ENCODE measurements around the gene SCYL3. TPM values are rescaled to one million over a fixed set of nuclear protein-coding genes. Genes with fewer than 3 reads are reported as not detected.

SCYL3 gene
- total and polyA plus RNA-seq, 2 of the 13 experiments (the other 11 are each of a cell fraction or from before 2014, with no cell fraction given) = 3.3 to 4.9 TPM

DNA sequence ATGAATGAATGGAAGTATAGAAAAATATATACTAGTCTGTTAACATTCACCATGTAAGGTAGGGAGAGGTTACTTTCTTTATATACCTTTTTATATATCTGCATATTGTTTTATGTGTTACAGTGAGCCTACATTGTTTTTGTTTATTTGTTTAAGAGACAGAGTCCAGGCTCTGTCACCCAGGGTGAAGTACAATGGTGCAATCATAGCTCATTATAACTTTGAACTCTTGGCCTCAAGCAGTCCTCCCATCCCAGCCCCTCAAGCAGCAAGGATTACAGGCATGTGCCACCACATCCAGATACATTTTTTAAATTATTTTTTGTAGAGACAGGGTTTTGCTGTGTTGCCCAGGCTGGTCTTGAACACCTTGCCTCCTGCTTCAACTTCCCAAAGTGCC lies 7.4 kb upstream of the SCYL3 start (continued):
- no peak for TF ChIP-seq ZNF225 (CRISPR knock-in tag; IDR thresholded peaks at IDR 0.05)
- no peak for TF ChIP-seq ZNF12 (CRISPR knock-in tag; IDR thresholded peaks at IDR 0.05)
- TF ChIP-seq RARA (CRISPR knock-in tag; IDR thresholded peaks at IDR 0.05) = peak; percentile 53
- peak; percentile 34; the same call in 1 of the 2 replicates for TF ChIP-seq NR2F6 (IDR thresholded peaks at IDR 0.05)
- TF ChIP-seq NR2F6 (CRISPR knock-in tag; IDR thresholded peaks at IDR 0.05) = no peak
- no peak for TF ChIP-seq ZNF614 (CRISPR knock-in tag; IDR thresholded peaks at IDR 0.05; ENCODE audit: borderline replicate concordance)
- TF ChIP-seq ZNF256 (CRISPR knock-in tag; conservative IDR thresholded peaks at IDR 0.05) = no peak
- no peak for TF ChIP-seq ZNF556 (CRISPR knock-in tag; IDR thresholded peaks at IDR 0.05; ENCODE audit: borderline replicate concordance)
- TF ChIP-seq, protein P1, sequence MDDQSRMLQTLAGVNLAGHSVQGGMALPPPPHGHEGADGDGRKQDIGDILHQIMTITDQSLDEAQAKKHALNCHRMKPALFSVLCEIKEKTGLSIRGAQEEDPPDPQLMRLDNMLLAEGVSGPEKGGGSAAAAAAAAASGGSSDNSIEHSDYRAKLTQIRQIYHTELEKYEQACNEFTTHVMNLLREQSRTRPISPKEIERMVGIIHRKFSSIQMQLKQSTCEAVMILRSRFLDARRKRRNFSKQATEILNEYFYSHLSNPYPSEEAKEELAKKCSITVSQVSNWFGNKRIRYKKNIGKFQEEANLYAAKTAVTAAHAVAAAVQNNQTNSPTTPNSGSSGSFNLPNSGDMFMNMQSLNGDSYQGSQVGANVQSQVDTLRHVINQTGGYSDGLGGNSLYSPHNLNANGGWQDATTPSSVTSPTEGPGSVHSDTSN (CRISPR knock-in tag; IDR thresholded peaks at IDR 0.05; ENCODE audit: borderline replicate concordance) = no peak
- no peak for TF ChIP-seq ZNF652 (CRISPR knock-in tag; IDR thresholded peaks at IDR 0.05; ENCODE audit: borderline replicate concordance, low read depth)
- TF ChIP-seq ZNF563 (CRISPR knock-in tag; IDR thresholded peaks at IDR 0.05) = no peak
- TF ChIP-seq, protein P2, sequence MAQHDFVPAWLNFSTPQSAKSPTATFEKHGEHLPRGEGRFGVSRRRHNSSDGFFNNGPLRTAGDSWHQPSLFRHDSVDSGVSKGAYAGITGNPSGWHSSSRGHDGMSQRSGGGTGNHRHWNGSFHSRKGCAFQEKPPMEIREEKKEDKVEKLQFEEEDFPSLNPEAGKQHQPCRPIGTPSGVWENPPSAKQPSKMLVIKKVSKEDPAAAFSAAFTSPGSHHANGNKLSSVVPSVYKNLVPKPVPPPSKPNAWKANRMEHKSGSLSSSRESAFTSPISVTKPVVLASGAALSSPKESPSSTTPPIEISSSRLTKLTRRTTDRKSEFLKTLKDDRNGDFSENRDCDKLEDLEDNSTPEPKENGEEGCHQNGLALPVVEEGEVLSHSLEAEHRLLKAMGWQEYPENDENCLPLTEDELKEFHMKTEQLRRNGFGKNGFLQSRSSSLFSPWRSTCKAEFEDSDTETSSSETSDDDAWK (CRISPR knock-in tag; IDR thresholded peaks at IDR 0.05) = no peak
- TF ChIP-seq ATM (IDR thresholded peaks at IDR 0.05; ENCODE audit: borderline replicate concordance) = no peak
- TF ChIP-seq, protein P3, sequence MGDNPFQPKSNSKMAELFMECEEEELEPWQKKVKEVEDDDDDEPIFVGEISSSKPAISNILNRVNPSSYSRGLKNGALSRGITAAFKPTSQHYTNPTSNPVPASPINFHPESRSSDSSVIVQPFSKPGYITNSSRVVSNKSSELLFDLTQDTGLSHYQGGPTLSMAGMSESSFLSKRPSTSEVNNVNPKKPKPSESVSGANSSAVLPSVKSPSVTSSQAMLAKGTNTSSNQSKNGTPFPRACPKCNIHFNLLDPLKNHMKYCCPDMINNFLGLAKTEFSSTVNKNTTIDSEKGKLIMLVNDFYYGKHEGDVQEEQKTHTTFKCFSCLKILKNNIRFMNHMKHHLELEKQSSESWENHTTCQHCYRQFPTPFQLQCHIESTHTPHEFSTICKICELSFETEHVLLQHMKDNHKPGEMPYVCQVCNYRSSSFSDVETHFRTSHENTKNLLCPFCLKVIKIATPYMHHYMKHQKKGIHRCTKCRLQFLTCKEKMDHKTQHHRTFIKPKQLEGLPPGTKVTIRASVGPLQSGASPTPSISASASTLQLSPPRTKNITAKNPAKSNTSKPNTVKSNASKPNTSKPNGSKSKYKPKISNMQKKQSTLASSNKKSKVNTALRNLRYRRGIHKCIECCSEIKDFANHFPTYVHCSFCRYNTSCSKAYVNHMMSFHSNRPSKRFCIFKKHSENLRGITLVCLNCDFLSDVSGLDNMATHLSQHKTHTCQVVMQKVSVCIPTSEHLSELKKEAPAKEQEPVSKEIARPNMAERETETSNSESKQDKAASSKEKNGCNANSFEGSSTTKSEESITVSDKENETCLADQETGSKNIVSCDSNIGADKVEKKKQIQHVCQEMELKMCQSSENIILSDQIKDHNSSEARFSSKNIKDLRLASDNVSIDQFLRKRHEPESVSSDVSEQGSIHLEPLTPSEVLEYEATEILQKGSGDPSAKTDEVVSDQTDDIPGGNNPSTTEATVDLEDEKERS (CRISPR knock-in tag; IDR thresholded peaks at IDR 0.05) = no peak
- no peak for TF ChIP-seq HMGA1 (CRISPR knock-in tag; conservative IDR thresholded peaks at IDR 0.05)
- no peak for TF ChIP-seq BCL6 (CRISPR knock-in tag; IDR thresholded peaks at IDR 0.05)
- TF ChIP-seq MLLT10 (CRISPR knock-in tag; IDR thresholded peaks at IDR 0.05) = no peak
- TF ChIP-seq RORA (CRISPR knock-in tag; IDR thresholded peaks at IDR 0.05) = no peak
- no peak for TF ChIP-seq ZFP41 (CRISPR knock-in tag; IDR thresholded peaks at IDR 0.05; ENCODE audit: borderline replicate concordance)
- no peak for TF ChIP-seq ZMAT3 (CRISPR knock-in tag; conservative IDR thresholded peaks at IDR 0.05)
- no peak for TF ChIP-seq PAF1 (CRISPR knock-in tag; IDR thresholded peaks at IDR 0.05)
- no peak for TF ChIP-seq PPARG (CRISPR knock-in tag; conservative IDR thresholded peaks at IDR 0.05)
- TF ChIP-seq CEBPG (CRISPR knock-in tag; IDR thresholded peaks at IDR 0.05) = no peak
- TF ChIP-seq, protein P4, sequence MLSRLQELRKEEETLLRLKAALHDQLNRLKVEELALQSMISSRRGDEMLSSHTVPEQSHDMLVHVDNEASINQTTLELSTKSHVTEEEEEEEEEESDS (CRISPR knock-in tag; IDR thresholded peaks at IDR 0.05; ENCODE audit: borderline replicate concordance) = no peak
- no peak for TF ChIP-seq FOXK1 (CRISPR knock-in tag; IDR thresholded peaks at IDR 0.05; ENCODE audit: borderline replicate concordance, low read depth)
- no peak for TF ChIP-seq ZMYM3 (CRISPR knock-in tag; IDR thresholded peaks at IDR 0.05)
- TF ChIP-seq, protein P5, sequence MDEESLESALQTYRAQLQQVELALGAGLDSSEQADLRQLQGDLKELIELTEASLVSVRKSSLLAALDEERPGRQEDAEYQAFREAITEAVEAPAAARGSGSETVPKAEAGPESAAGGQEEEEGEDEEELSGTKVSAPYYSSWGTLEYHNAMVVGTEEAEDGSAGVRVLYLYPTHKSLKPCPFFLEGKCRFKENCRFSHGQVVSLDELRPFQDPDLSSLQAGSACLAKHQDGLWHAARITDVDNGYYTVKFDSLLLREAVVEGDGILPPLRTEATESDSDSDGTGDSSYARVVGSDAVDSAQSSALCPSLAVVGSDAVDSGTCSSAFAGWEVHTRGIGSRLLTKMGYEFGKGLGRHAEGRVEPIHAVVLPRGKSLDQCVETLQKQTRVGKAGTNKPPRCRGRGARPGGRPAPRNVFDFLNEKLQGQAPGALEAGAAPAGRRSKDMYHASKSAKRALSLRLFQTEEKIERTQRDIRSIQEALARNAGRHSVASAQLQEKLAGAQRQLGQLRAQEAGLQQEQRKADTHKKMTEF (CRISPR knock-in tag; IDR thresholded peaks at IDR 0.05) = no peak
- no peak for TF ChIP-seq ZNF501 (CRISPR knock-in tag; IDR thresholded peaks at IDR 0.05)

Measured in HepG2 (cell line).